Choroid plexus epithelial cell (primary cell): ENCODE data around the gene IL1RAPL1.

ENCODE experiments used
- DNase-seq: peaks from one replicate; pipeline ENCODE4 v3.0.0-alpha.2; 2010; ENCODE audit warnings: low read depth
- H3K4me3 ChIP-seq: 2 replicates; pipeline ENCODE4 v1.5.1; 2011; ENCODE audit warnings: low read depth, mild to moderate bottlenecking, control low read depth, low read length, moderate library complexity
- TF ChIP-seq, protein P1 (sequence below): conservative IDR thresholded peaks from 2 replicates; pipeline ENCODE4 v1.5.1; 2011; ENCODE audit warnings: low read depth, mild to moderate bottlenecking, control low read depth, inconsistent platforms, low read length, moderate library complexity

IL1RAPL1 gene

DNA sequence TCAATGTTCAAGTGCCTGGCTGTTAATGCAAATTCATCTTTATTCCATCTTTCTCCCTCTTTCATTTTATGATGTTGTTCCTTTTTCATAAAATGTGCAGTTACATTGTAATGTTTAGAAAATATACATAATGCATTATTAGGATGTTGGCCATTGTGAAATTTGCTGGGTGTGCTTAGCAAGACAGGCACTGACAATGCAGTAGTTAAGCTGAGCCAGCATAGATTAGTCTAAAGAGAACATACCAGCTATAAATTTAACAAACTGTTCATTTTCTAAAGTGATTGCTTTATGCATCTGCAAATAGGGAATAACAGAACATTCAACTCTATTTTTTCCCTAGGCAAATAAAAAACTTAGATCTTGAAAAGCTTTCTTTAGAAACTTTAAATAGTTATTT is 436.0 kb downstream of the IL1RAPL1 start:
- no peak for DNase-seq
- no peak overlapping the region for H3K4me3 ChIP-seq
- TF ChIP-seq, protein P1, sequence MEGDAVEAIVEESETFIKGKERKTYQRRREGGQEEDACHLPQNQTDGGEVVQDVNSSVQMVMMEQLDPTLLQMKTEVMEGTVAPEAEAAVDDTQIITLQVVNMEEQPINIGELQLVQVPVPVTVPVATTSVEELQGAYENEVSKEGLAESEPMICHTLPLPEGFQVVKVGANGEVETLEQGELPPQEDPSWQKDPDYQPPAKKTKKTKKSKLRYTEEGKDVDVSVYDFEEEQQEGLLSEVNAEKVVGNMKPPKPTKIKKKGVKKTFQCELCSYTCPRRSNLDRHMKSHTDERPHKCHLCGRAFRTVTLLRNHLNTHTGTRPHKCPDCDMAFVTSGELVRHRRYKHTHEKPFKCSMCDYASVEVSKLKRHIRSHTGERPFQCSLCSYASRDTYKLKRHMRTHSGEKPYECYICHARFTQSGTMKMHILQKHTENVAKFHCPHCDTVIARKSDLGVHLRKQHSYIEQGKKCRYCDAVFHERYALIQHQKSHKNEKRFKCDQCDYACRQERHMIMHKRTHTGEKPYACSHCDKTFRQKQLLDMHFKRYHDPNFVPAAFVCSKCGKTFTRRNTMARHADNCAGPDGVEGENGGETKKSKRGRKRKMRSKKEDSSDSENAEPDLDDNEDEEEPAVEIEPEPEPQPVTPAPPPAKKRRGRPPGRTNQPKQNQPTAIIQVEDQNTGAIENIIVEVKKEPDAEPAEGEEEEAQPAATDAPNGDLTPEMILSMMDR: no peak

DNA sequence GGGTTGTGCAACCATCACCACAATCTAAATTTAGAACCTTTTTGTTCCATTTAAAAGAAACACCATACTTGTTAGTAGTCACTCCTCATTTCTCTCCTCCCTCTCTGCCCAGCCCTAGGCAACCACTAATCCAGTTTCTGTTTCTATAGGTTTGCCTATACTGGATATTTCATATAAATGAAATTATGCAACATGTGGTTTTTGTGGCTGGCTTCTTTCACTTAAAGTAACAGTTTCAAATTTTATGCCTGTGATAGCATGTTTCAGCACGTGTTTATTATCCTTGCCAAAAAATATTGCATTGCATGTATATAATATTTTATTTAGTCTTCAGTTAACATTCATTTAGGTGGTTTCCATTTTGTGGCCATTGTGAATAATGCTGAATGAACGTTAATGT is 437.6 kb downstream of the IL1RAPL1 start:
- no peak overlapping the region for H3K4me3 ChIP-seq
- TF ChIP-seq, protein P1: no peak
- DNase-seq: peak; percentile 28

DNA sequence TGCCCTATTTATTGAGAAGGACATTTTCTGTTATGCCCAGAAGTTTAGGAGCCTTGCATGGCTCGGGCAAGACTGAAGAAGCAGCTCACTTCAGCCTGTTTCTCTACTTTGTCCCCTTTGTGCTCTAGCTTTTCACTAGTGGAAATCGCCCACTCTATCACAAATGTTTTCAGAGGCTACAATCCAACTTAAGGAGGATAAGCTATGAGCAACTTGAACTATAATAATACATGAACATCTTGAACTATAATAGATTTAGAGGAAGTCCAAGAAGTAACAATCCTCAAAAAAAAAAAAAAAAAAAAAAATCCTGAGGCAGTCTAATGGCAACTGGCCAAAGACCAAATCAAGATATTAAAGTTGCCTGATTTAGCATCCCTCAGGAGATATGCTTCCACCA is 452.3 kb downstream of the IL1RAPL1 start:
- no peak for DNase-seq
- TF ChIP-seq, protein P1: no peak

DNA sequence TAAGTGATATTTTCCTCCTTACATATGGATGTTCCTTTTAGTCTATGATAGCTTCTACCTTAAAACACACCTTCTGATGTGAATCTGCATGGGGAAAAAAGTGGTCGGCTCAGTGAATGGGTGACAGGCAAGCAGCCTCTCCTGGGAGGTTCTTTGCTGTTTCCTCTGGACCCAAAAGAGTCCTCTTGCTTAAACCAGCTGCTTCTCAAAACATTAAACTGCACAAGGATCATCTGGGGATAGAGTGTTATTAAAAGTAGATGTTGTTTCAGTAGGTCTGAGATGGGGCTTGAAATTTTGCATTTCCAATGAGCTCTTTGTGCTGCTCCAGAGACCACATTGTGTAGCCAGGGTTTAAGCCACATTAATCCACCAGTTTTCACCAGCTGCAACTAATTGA is 452.9 kb downstream of the IL1RAPL1 start:
- no peak for DNase-seq
- TF ChIP-seq, protein P1: no peak
- no peak overlapping the region for H3K4me3 ChIP-seq

More for the DNA sequence above, 452.3 kb downstream of the IL1RAPL1 start:
- H3K4me3 ChIP-seq: no peak overlapping the region

DNA sequence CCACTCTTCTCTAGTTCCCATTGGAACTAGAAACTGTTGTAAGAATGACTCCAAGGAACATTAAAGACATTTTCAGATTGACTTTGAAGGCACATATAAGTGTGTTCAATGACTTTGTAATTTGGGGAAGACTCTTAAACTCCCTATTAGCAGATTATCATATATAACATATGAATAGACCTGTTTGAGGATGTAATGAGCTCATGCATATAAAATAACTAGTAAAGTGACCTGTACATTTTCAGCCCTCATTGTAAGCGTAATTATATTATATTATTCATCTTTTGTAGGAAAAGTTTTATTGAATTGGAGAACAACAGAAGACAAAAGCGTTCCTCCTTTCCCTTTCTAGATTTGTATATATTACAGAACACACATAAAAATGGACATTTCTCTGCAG is 455.1 kb downstream of the IL1RAPL1 start:
- TF ChIP-seq, protein P1: no peak
- DNase-seq: no peak
- no peak overlapping the region for H3K4me3 ChIP-seq

GRCh38 chrX:29043746-29044145 is 456.5 kb downstream of the IL1RAPL1 start:
- no peak overlapping the region for H3K4me3 ChIP-seq
- DNase-seq: no peak
- TF ChIP-seq, protein P1: no peak

- TF ChIP-seq, protein P1: peak; percentile 53
- DNase-seq: peak; percentile 41
- no peak overlapping the region for H3K4me3 ChIP-seq
Observed at GRCh38 chrX:29044423-29045184, 457.4 kb downstream of the IL1RAPL1 start.
